RWPE2 (cell line): ENCODE data around the gene NAAA.
"Not testable (repeated sequence)": the region's sequence is repeated elsewhere in the genome, so short reads cannot be mapped to it uniquely, and the experiment has no call there.

Experiments used
- ATAC-seq: fragments of 200-7000 bp; cut with Tn5 transposase; 3 replicates; pipeline ENCODE4 v1.9.1; 2021; ENCODE audit warnings: low read depth
- DNase-seq: peaks from one replicate; pipeline ENCODE4 v3.0.0-alpha.2; 2020; ENCODE audit warnings: low spot score
- H3K27ac ChIP-seq: fragments of 450-650 bp; 2 replicates; pipeline ENCODE4 v1.5.1; 2017; ENCODE audit warnings: mild to moderate bottlenecking; ENCODE audit not compliant: poor library complexity, severe bottlenecking
- H3K27me3 ChIP-seq: fragments of 250-450 bp; sonication (Bioruptor Pico); 2 replicates; pipeline ENCODE4 v1.5.1; 2021; ENCODE audit warnings: mild to moderate bottlenecking, moderate library complexity; ENCODE audit not compliant: insufficient read depth, poor library complexity, severe bottlenecking
- H3K36me3 ChIP-seq: fragments of 250-450 bp; sonication (Bioruptor Pico); 2 replicates; pipeline ENCODE4 v1.5.1; 2020; ENCODE audit warnings: low read depth, mild to moderate bottlenecking, moderate library complexity
- H3K4me1 ChIP-seq: fragments of 250-450 bp; sonication (Bioruptor Pico); 2 replicates; pipeline ENCODE4 v1.5.1; 2021; ENCODE audit warnings: mild to moderate bottlenecking, moderate library complexity; ENCODE audit not compliant: insufficient read depth, poor library complexity, severe bottlenecking
- H3K4me3 ChIP-seq: fragments of 250-450 bp; sonication (Bioruptor Pico); 2 replicates; pipeline ENCODE4 v1.5.1; 2021; ENCODE audit warnings: mild to moderate bottlenecking, moderate library complexity; ENCODE audit not compliant: severe bottlenecking
- H3K9me3 ChIP-seq: fragments of 250-450 bp; sonication (Bioruptor Pico); 2 replicates; pipeline ENCODE4 v1.5.1; 2021; ENCODE audit warnings: mild to moderate bottlenecking, moderate library complexity; ENCODE audit not compliant: severe bottlenecking
- TF ChIP-seq, protein P1 (sequence below): fragments of 450-650 bp; IDR thresholded peaks from one replicate; pipeline ENCODE4 v1.5.1; 2017; ENCODE audit warnings: mild to moderate bottlenecking, moderate library complexity; ENCODE audit not compliant: poor library complexity, severe bottlenecking

The NAAA gene

DNA sequence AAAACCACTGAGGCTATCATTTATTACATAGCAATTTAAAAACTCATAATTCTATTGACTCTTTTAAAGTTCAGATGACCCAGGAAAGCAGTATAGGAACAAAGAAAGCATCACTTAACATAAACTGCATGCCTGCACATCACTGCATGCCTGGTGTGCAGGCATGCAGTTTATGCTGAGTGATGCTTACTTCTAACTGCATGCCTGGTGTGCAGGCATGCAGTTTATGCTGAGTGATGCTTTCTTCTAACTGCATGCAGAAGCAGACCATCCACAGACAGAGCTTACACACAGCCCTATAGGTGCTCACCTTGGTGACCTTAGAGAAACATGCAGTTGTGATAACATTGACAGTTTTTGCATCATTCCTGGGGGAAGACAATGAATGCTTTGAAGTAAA, 33.0 kb upstream of the NAAA start:
- Histone ChIP-seq H3K27me3 (no peaks in the 10 kb centered on the region), H3K4me1 (no peaks in the 10 kb centered on the region), H3K27ac (no peak overlapping the region), H3K9me3 (no peaks in the 10 kb centered on the region), H3K4me3 (no peak overlapping the region), H3K36me3 (peaks cover 92% of the 10 kb centered on the region)
- DNase-seq (no peak), ATAC-seq (no peak)
- TF ChIP-seq, protein P1, sequence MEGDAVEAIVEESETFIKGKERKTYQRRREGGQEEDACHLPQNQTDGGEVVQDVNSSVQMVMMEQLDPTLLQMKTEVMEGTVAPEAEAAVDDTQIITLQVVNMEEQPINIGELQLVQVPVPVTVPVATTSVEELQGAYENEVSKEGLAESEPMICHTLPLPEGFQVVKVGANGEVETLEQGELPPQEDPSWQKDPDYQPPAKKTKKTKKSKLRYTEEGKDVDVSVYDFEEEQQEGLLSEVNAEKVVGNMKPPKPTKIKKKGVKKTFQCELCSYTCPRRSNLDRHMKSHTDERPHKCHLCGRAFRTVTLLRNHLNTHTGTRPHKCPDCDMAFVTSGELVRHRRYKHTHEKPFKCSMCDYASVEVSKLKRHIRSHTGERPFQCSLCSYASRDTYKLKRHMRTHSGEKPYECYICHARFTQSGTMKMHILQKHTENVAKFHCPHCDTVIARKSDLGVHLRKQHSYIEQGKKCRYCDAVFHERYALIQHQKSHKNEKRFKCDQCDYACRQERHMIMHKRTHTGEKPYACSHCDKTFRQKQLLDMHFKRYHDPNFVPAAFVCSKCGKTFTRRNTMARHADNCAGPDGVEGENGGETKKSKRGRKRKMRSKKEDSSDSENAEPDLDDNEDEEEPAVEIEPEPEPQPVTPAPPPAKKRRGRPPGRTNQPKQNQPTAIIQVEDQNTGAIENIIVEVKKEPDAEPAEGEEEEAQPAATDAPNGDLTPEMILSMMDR: no peak

DNA sequence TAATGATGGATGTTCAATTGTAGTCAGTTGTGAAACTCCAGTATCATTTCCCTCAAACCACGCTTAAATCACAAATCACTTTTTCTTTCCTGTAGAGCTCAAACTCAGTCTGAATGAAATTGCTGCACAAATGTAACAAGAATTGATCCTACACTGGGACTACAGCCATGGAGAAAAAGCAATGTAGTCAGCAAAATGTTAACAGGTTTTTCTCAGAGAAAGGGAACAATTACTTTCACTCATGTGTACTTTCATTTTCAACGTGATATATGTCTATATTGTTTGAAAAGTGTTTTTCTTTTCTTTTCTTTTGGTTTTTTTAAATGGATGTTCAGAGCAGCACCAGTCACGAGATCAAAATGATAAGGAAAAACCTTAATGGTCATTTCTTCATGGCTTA, 27.3 kb upstream of the NAAA start:
- no peaks in the 10 kb centered on the region for H3K27me3 ChIP-seq
- no peaks in the 10 kb centered on the region for H3K9me3 ChIP-seq
- H3K4me3 ChIP-seq: no peak overlapping the region
- TF ChIP-seq, protein P1: no peak
- H3K36me3 ChIP-seq: peaks cover 100% of the 10 kb centered on the region
- H3K27ac ChIP-seq: no peak overlapping the region
- no peak for ATAC-seq
- DNase-seq: no peak
- H3K4me1 ChIP-seq: no peaks in the 10 kb centered on the region

DNA sequence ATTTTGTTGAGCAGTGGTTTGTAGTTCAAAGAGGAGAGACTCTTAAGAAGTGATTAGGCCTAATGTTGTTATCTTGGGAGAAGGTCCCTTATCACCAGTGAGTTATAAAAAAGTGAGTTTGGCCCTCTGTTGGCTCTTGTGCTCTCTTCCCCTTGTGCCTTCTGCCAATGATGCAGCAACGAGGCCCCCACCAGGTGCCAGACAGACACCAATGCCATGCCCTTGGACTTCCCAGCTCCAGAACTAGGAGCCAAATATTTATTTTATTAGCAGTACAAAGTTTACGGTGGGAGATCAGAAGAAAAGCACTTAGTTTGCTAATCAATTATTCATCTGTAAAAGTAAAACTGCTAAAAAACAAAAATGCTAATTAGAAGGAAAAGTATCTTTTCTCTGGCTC, 22.7 kb upstream of the NAAA start:
- H3K4me1 ChIP-seq: no peaks in the 10 kb centered on the region
- H3K36me3 ChIP-seq: peaks cover 97% of the 10 kb centered on the region
- TF ChIP-seq, protein P1: no peak
- DNase-seq (no peak), ATAC-seq (no peak)
- H3K27me3 ChIP-seq: no peaks in the 10 kb centered on the region
- no peaks in the 10 kb centered on the region for H3K9me3 ChIP-seq
- no peak overlapping the region for H3K4me3 ChIP-seq
- H3K27ac ChIP-seq: no peak overlapping the region

DNA sequence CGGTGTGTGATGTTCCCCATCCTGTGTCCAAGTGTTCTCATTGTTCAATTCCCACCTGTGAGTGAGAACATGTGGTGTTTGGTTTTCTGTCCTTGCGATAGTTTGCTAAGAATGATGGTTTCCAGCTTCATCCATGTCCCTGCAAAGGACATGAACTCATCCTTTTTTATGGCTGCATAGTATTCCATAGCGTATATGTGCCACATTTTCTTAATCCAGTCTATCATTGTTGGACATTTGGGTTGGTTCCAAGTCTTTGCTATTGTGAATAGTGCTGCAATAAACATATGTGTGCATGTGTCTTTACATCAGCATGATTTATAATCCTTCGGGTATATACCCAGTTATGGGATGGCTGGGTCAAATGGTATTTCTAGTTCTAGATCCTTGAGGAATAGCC, 21.3 kb upstream of the NAAA start:
- H3K36me3 ChIP-seq: peaks cover 97% of the 10 kb centered on the region
- H3K27me3 ChIP-seq, DNase-seq, H3K27ac ChIP-seq, H3K9me3 ChIP-seq, H3K4me1 ChIP-seq, H3K4me3 ChIP-seq, ATAC-seq: not testable (repeated sequence)

DNA sequence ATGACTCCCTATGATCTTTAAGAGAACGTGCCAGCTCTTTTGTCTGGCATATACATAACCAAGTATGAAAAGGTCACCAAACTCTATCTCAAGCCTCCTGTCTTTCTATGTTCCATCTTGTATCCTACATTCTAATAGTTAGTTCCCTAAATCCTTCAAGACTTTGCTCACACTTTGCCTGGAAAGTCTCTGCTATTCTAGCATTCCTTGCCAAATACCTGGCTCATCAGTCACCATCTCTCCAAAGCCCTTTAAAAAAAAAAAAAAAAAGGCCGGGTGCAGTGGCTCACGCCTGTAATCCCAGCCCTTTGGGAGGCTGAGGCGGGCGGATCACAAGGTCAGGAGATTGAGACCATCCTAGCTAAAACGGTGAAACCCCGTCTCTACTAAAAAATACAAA, 17.7 kb upstream of the NAAA start:
- not testable (repeated sequence) for DNase-seq, H3K27me3 ChIP-seq, H3K27ac ChIP-seq, H3K4me3 ChIP-seq, ATAC-seq, H3K9me3 ChIP-seq, H3K4me1 ChIP-seq
- H3K36me3 ChIP-seq: peaks cover 86% of the 10 kb centered on the region

DNA sequence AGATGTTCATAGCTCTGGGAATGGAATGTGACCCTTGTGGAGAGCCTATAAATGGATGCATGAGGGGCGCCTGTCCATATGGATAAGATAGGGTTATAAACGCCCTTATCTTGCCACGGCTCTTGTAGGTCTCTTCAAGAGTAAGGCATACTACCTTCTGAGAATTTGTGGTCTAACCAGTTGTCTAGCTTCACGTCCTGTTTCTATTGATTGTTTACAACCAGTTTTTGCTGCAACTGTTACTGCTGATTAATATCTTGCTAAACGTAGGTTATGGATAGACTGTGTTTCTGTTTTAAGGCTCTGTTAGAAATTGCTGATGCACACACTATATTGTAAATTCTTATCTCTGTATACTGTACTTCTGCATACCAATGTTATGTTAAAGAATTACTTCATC, 14.0 kb upstream of the NAAA start:
- not testable (repeated sequence) for H3K27ac ChIP-seq, H3K9me3 ChIP-seq, H3K27me3 ChIP-seq, DNase-seq, H3K4me3 ChIP-seq, ATAC-seq, H3K4me1 ChIP-seq
- H3K36me3 ChIP-seq: peaks cover 86% of the 10 kb centered on the region
